ENCODE data around the gene PLGRKT.
"Not testable (repeated sequence)": the region's sequence is repeated elsewhere in the genome, so short reads cannot be mapped to it uniquely, and the experiment has no call there.

PLGRKT gene

DNA sequence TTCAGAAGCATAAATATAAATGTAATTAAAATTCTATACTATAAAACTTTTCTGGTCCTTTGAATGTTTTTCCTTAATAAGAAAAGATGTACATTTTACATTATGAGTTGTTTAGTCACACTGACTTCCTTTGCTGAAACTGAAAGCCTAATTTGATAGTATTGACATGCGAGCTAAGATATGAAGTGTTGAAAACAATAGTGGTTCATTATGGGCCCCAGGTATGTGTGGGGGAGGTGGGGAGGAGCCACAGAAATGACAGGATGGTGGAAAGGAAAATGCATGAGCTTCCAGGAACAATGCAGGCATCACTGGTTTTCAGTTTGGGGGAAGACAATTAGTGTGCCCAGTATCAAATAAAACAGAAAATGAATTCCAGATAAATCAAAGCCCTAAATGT lies 62.6 kb downstream of the PLGRKT start:
- DNase-seq, result no peak

DNA sequence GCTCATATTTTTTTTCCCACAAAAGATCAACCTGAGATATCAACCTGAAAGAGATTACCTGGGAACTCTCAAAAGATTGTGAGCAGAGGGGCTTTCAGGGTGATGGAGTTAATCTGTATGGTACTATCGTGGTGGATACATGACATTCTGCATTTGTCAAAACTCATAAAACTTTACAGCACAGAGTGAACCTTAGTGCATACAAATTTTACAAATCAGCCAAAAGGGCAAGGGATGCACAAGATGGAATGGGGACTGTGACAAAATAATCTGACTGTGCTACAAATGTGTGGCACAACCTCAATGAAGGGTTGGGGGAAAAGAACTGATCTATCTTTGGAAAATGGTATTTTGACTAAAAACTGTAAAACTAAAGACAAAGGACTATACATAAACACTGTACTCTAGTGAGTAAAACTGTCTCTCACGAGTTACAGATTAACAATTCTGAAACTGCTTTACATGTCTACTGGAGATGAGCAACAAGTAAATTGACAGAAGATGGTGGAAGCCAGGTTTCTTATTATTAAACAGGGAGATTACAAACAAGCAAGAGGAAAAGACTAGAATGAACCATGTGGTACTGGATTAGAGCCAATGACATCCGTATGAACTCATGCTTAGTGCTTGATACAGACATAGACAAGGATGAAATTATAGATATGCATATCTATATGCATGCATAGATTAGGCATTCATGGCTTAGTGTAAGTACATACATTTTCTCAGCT lies 73.3 kb downstream of the PLGRKT start:
- no peak for DNase-seq

DNA sequence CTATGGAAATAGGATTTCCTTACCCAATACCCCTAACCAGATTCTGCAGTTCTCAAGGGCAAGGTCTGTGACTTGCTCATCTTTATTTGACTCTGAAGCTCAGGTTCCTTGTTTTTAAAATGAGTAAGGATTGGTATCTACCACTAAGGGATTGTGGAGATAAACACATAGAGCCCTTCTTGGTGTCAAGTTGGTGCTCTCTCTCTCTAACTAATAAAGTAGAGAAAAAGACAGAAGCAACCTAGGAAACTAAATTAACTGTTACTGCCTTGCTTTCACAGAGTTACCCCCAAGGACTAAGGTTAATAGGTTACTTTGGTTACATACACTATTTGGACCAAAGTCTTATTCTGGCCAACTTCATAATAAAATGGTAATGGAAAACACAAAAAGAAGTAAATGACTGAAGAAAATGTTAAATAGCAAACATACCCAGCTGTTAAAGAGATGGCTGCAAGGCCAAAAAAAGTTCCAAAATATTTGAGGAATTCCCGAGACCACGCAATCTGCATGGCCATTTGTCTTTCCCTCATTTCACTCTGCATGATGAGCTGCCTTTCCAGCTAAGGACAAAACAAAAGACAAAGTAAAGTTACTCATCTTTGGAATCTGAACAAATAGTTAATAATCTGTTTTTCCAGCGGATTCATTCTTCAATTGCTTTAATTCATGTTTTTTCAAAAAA lies 76.3 kb downstream of the PLGRKT start:
- no peak for DNase-seq

DNA sequence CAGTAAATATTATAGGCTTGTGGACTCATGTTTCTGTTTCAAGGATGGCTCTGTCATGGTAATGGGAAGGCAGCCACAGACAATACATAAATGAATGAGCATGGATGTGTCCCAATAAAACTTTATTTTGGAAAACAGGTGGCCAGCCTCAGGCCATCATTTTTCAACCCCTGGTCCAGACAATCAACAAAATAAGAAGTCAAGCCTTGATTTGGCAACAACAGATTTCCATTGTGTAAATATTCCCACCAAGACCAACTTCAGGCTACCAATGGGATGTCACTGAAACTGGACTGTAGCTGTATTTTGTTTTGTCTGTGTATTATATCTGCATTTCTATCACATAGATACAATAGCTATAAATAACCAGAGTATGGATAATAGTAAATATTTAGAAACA lies 77.4 kb downstream of the PLGRKT start:
- no peak for DNase-seq

DNA sequence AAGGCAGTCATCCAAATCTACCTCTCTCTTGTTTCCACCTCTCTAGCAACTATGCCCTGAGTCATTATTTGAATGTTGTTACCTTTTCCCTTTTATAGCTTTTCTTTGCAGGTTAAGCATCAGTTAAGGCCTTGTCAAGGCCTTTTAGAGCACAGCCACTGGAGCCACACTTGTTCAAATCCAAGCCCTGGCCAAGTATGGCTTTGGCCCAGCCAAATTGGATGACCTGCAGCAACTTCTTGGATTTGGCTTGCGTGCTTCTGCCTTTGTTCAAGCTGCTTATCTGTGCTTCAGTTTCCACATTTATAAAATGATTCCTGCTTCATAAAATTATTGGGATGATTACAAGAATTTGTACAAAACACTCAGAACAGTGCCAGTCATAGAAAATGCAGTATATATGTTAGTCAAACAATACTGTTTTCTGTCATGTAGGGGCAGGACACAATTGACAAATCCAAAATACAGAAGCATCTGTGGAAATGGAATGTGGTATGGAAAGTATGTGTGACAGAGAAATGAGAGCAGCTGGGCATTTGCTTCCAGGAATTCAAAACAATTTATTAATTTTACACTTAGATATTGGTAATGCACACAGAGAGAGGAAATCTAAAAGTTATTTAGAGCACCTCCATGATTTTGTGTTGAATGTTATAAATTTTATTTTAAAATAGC lies 80.2 kb downstream of the PLGRKT start:
- DNase-seq, result no peak

DNA sequence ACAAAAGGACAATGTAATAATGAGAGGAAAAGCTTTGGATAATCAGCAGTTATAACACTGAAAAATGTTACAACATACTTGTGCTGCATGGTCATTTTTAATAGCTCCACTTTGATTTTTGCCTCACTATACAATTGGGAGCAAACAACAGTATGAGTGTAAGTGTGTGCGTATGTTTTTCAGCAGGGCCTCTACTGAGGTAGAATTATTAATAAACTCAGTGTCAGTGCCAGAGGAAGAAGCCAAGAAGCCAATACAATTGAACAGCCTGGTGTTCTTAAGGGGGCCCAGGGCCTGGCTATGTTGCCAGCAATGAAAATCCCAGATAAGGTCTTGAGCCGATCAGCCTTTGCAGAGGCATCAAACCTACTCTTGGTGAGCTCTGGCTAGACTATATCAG lies 81.9 kb downstream of the PLGRKT start:
- no peak for DNase-seq

DNA sequence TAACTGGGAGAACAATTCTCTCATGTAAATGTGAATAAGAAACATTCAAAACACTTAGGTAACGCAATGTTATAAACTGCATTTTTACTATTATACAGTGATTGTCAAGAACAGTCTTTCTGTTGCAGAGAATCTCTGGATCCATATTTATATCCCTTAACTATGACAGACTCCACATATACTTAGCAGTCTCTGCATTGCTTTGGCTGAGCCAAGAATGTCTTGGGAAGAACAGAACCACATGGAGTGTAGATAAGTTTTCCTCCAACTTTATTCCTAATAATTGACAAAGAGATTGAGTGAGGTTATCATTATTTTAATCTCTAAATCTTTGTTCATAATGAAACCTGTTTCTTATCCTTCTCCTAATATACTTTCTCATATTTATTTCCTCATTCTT lies 82.5 kb downstream of the PLGRKT start:
- DNase-seq, result no peak

DNA sequence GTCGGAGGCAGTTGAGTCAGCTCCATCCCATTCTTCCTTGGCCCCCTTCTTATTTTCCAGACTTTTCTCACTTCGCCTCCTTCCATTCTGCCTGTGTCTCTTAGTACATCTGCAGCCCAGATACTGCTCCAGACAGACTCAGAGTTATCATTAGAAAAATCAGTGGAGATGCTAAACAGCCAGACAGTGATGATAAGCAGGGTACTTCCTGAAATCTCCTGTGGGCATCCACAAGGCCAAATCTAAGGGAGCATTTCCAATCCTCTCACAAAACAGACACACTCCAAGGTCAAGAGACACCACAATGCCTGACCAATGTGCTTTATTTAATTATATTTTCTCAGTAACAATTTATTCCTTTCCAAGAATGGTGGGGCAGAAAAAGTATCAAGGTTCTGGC lies 83.5 kb downstream of the PLGRKT start:
- DNase-seq, result no peak

DNA sequence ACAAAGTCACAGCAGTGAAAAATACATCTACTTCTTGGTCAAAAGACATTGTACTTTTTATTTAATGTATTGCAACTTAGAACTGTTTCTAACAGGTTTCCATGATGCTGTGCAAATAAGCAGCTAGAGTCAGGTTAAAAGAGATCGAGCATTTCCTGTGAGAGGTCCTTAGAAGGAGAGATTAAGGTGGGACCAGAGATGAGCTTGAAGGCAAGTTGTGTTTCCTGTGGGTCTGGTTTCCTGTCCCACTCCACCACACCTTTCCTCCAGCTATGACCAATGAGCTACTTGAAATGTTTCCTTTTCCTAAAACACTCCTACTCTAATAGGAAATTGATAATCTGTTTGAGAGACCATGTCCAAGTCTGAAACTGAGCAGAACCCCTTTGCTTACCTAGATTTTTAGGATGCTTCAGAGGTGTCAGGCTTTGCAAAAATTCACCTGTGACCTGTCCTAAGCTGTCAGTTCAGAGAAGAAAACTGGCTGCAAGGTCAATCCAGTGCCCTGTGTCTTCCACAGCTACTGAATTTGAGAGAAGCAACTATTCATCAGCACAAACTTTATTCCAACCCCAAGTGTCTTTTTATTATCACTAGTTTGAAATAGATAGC lies 85.0 kb downstream of the PLGRKT start:
- DNase-seq, result no peak

DNA sequence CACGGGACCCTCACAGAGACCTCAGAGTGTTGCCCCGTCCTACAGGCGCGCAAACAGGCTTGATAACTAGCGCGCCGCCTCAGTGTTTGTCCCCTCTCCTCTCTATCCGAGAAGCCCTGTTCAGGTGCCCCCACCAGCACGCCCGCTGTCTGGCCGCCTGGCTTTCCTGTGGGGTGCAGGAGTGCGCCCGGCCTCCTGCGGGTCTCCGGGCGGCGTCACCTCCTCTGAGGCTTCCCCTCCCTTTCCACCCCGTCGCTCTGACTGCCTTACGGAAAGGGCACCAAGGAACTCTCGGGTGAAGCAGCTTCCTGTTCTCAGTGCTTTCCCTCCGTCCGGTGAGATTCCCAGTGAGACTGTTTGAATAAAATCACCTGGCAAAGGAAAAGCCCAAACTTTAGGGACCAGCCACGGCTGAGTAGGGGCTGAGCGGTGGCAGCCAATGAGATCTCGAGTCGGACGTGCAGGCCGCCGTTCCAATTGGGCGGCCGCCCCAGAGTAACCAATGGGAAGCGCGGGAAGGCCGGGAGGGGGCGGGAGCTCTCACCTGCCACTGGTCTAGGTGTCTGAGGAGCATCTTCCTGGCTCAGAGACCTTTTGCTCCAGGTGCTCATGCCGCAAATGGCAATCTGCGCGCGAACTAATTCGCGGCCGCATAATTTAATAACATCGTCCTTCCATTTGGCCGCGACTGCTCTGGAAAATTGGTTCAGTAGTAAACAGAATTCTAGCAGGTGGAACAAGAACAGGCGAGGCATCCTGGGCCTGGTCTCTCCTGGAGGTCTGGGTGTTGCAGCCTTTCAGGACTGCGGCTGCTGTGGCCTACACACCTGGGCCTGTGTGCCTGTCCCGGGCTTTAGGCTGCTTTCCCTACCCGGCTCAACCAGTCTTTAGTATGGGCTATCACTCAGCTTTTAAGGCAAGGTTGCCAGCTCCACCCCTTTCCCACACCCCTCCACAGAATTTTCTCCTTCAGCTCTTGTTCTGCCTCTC lies 98.4 kb downstream of the PLGRKT start, which contains the start of gene RLN1:
RLN1 (minus strand) TSS at position 885 of the 990 bp plus-strand sequence; CDS start at position 755, 130 bp downstream.
- DNase-seq, result not testable (repeated sequence)

DNA sequence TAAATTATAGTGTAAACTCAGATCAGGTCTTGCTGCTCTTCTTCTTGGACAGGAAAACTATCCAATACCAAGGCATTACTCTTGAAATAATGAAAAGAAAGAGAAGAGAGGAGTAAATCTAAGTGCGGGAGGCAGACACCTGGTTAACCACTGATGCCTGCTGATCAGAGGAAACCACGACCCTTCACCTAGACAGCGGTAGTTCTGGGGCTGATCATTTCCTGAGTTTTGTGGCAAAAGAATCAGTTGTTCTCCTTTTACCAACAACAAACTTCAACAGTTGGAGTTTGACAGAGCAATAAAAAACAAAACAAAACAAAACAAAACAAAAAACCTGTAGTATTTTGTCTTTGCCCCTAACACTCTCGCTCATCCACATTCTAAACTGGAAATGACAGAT lies 101.0 kb downstream of the PLGRKT start:
- no peak for DNase-seq

DNA sequence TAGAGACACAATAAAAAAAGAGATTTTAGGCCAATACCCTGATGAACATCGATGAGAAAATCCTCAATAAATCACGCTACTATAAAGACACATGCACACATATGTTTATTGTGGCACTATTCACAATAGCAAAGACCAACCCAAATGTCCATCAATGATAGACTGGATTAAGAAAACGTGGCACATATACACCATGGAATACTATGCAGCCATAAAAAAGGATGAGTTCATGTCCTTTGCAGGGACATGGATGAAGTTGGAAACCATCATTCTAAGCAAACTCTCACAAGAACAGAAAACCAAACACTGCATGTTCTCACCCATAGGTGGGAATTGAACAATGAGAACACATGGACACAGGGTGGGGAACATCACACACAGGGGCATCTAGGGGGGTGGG lies 106.4 kb downstream of the PLGRKT start:
- not testable (repeated sequence) for DNase-seq

DNA sequence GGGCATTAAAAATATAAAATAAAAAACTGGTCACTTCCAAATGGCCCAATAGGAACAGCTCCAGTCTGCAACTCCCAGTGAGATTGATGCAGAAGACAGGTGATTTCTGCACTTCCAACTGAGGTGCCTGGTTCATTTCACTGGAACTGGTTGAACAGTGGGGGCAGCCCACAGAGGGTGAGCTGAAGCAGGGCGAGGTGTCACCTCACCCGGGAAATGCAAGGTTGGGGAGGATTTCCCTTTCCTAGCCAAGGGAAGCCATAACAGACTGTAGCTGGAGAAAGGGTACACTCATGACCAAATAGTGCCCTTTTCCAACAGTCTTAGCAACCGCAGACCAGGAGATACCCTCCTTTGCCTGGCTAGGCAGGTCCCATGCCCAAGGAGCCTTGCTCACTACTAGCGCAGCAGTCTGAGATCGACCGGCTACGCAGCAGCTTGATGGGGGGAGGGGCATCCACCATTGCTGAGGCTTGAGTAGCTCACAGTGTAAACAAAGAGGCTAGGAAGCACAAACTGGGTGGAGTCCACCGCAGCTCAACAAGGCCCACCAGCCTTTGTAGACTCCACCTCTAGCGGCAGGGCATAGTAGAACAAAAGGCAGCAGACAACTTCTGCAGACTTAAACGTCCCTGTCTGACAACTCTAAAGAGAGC lies 110.7 kb downstream of the PLGRKT start:
- no peak for DNase-seq

DNA sequence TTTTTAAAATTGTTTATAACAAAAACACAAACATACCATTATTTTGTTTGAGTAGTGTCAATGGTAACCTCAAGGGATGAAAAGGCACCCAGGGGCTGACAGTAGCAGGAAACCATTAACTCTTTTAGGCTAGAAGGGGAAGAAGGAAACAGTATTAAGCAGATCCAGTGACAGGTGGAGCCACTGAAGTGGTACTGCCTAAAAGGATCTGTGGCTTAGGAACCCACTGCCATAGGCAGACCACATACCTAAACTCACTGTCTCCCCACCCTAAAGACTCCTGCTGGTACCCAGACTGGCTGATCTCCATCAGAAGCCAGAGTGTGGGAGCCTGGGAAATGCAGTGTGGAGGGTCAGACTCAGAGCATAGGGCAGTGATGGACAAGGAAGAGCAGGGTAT lies 111.5 kb downstream of the PLGRKT start:
- no peak for DNase-seq

DNA sequence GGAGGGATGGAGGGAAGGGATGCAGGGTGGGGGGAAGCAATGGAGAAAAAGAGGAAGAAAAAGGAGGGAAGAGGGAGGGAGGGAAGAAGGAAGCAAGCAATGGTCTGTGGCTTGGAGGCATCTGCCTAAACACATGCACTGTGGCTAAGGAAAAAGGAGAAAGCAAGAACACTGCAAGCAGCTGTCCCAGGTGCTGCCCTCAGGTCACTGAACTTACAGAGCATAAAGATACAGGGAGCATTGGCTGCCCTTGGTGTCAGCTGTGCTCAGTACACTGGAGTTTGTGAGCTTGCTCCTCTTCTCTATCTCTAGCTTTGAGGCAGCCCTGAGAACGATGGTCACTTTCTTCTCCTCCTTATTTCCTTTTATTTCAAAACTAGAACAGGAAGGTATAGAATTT lies 116.1 kb downstream of the PLGRKT start:
- not testable (repeated sequence) for DNase-seq

DNA sequence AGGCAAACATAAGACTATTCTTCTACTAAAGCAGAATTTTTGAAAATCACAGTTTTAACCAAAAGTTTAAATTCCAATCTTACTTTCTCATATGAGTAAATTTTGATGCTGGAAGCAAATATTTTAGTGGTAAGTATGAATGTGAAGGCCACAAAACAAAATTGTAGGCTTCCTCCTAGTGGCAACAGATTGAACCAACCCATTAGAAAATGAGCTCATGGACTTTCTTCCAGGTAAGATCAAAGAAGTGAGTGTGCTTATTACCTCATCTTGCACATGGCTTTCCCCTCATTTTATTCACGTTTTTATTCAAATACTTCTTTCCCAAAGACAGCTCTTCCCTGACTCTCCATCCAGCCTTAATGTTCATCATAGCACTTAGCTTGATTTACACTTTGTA lies 116.7 kb downstream of the PLGRKT start:
- no peak for DNase-seq

DNA sequence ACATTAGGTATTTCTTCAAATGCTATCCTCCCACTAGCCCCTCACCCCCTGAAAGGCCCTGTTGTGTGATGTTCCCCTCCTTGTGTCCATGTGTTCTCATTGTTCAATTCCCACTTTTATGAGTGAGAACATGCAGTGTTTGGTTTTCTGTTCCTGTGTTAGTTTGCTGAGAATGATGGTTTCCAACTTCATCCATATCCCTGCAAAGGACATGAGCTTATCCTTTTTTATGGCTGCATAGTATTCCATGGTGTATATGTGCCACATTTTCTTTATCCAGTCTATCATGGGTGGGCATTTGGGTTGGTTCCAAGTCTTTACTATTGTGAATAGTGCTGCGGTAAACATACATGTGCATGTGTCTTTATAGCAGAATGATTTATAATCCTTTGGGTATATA lies 121.3 kb downstream of the PLGRKT start:
- DNase-seq, result not testable (repeated sequence)

DNA sequence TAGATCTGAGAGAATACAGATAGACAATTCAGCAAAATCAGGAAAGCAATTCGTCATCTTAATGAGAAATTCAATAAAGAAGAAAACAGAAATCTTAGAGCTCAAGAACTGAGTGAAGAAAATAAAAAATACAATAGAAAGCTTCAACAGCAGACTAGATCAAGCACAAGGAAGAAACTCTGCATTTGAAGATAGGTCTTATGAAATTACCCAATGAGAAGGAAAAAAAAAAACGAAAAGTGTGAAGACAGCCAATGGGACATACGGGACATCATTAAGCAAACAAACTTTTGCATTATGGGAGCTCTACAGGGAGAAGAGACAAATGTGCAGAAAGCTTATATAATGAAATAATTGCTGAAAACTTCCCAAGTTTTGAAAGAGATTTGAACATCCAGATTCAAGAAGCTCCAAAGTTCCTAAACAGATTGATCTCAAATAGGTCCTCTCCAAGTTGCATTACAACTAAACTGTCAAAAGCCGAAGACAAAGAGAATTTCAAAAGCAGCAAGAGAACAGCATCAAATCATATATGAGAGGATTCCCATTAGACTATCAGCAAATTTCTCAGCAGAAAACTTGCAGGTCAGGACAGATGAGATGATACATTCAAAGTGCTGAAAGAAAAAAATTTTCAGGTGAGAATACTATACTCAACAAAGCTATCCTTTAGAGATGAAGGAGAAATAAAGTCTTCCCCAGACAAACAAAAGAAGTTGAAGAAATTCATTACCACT lies 122.4 kb downstream of the PLGRKT start:
- DNase-seq, result no peak

DNA sequence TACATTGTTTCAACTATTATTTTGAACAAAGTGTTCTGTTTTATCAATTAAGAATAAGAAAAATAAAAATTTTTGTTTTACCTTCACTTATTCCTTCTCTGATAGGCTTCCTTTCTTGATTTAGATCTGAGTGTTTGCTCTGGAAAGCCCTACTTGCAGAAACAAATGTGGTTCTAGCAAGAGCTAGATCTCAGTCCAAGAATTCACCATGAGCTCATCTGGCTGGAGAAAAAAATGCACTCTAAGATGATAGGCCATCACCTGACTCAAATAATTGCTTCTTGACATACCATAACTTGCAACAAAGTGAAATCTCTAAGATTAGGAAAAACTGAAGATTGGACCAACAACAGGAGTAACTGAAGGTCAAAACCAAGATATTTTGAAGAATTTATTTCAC lies 126.9 kb downstream of the PLGRKT start:
- no peak for DNase-seq

All from NCI-H1092 (cell line).